ENCODE results near the gene UQCRC1. TPM values are rescaled to one million over a fixed set of nuclear protein-coding genes. Genes with fewer than 3 reads are reported as not detected.
A peak's percentile ranks its signal among the peaks of the same experiment; 100 is the strongest.

The UQCRC1 gene
- total RNA-seq: 100 to 1,000 TPM; 143 to 196 (median 186) TPM

GRCh38 chr3:48609088-48610005 is at the start of gene UQCRC1:
Gene UQCRC1 (minus strand): TSS chr3:48609646. CDS start chr3:48609620, 26 bp downstream.
- peak; percentile 51 to 81 for TF ChIP-seq POLR2A (IDR thresholded peaks at IDR 0.05)
- TF ChIP-seq EP300 (IDR thresholded peaks at IDR 0.05): peak; percentile 70 to 96
- peak; percentile 68 to 98 (median 86) for TF ChIP-seq CTCF (IDR thresholded peaks at IDR 0.05)
- DNase-seq (ENCODE audit: low spot score in 2 of 2): peak; percentile 80 to 83
- Histone ChIP-seq H3K27ac (peak within 1 kb of the TSS; percentile 72 to 92 (median 88)), H3K4me3 (peak within 1 kb of the TSS; percentile 81 to 87 (median 84)), H3K36me3 (peaks cover 0 to 27% (median 12%) of the 10 kb centered on the region in 3 donors), H3K9me3 (no peaks in the 10 kb centered on the region), H3K27me3 (no peaks in the 10 kb centered on the region), H3K4me1 (peaks cover 0 to 22% (median 8%) of the 10 kb centered on the region in 4 donors)
- WGBS, 2 donors: 2 to 4% methylated on average over 47 to 58 of the region's 86 CpGs

- DNase-seq (ENCODE audit: low spot score in 2 of 2): no peak
- WGBS, 2 donors: 67 to 81% methylated on average over 34 to 42 of the region's 45 CpGs
- peak overlapping the region; percentile 2 to 82 (median 72) for H3K27ac ChIP-seq
- H3K27me3 ChIP-seq: peaks cover 0 to 6% of the 10 kb centered on the region in 2 donors
- H3K4me1 ChIP-seq: peaks cover 0 to 25% (median 11%) of the 10 kb centered on the region in 4 donors
- TF ChIP-seq EP300 (IDR thresholded peaks at IDR 0.05): no peak
- TF ChIP-seq POLR2A (IDR thresholded peaks at IDR 0.05): no peak
- TF ChIP-seq CTCF (IDR thresholded peaks at IDR 0.05): no peak
- peak overlapping the region; percentile 39 to 69 (median 64) for H3K4me3 ChIP-seq
- H3K9me3 ChIP-seq: no peaks in the 10 kb centered on the region
- no peaks in the 10 kb centered on the region for H3K36me3 ChIP-seq
These were observed 47.4 kb upstream of the UQCRC1 start for GRCh38 chr3:48656841-48657281.

GRCh38 chr3:48656061-48656840 is 46.8 kb upstream of the UQCRC1 start:
- DNase-seq (ENCODE audit: low spot score in 2 of 2): peak; percentile 52 to 66
- no peaks in the 10 kb centered on the region for H3K9me3 ChIP-seq
- peaks cover 0 to 19% (median 5%) of the 10 kb centered on the region in 4 donors for H3K4me1 ChIP-seq
- H3K4me3 ChIP-seq: peak overlapping the region; percentile 39 to 69 (median 64)
- WGBS, 2 donors: 9% methylated on average over 72 to 74 of the region's 94 CpGs
- peaks cover 0 to 2% (median 0%) of the 10 kb centered on the region in 3 donors for H3K36me3 ChIP-seq
- TF ChIP-seq POLR2A (IDR thresholded peaks at IDR 0.05) (no peak), CTCF (IDR thresholded peaks at IDR 0.05) (peak; percentile 60 to 89 (median 71)), EP300 (IDR thresholded peaks at IDR 0.05) (peak in 1 of 2 donors; percentile 69)
- peaks cover 0 to 5% of the 10 kb centered on the region in 2 donors for H3K27me3 ChIP-seq
- H3K27ac ChIP-seq: peak overlapping the region; percentile 2 to 82 (median 72)

GRCh38 chr3:48655606-48656005 is 46.2 kb upstream of the UQCRC1 start:
- peaks cover 0 to 16% (median 5%) of the 10 kb centered on the region in 4 donors for H3K4me1 ChIP-seq
- H3K36me3 ChIP-seq: peaks cover 0 to 4% (median 0%) of the 10 kb centered on the region in 3 donors
- H3K4me3 ChIP-seq: peak overlapping the region; percentile 39 to 69 (median 64)
- no peak for TF ChIP-seq CTCF (IDR thresholded peaks at IDR 0.05)
- no peak for TF ChIP-seq POLR2A (IDR thresholded peaks at IDR 0.05)
- no peak for TF ChIP-seq EP300 (IDR thresholded peaks at IDR 0.05)
- WGBS, 2 donors: 8 to 15% methylated on average over 21 to 28 of the region's 30 CpGs
- no peak for DNase-seq (ENCODE audit: low spot score in 2 of 2)
- H3K27me3 ChIP-seq: no peaks in the 10 kb centered on the region
- no peaks in the 10 kb centered on the region for H3K9me3 ChIP-seq
- H3K27ac ChIP-seq: peak overlapping the region; percentile 2 to 82 (median 72)

Data from tibial nerve (tissue), 4 donors.